ENCODE measurements around the gene RAPGEF2. TPM values are rescaled to one million over a fixed set of nuclear protein-coding genes. Genes with fewer than 3 reads are reported as not detected.

The RAPGEF2 gene
- total and polyA plus RNA-seq, 9 donors = 16.9 to 33.6 (median 22.7) TPM

- DNase-seq = no peak
- Histone ChIP-seq H3K27me3 (ENCODE audit: control insufficient read depth, insufficient read depth, low read length) (no peaks in the 10 kb centered on the region), H3K36me3 (ENCODE audit: control insufficient read depth, insufficient read depth, low read length) (no peaks in the 10 kb centered on the region), H3K9me3 (replicated peaks; ENCODE audit: control insufficient read depth, low read depth, low read length) (no peaks in the 10 kb centered on the region), H3K27ac (ENCODE audit: low read length) (no peak overlapping the region), H3K4me1 (ENCODE audit: control insufficient read depth, insufficient read depth, low read length) (peaks cover 2% of the 10 kb centered on the region), H3K4me3 (ENCODE audit: low read length) (no peak overlapping the region)
- WGBS (ENCODE audit: insufficient coverage) = 100% methylated on average over 1 of the region's 13 CpGs
Observed at GRCh38 chr4:159280442-159281172, 177.7 kb downstream of the RAPGEF2 start.

GRCh38 chr4:159281771-159282170 is 178.9 kb downstream of the RAPGEF2 start:
- H3K4me1 ChIP-seq (ENCODE audit: control insufficient read depth, insufficient read depth, low read length) = peaks cover 2% of the 10 kb centered on the region
- no CpG with 5 or more reads among the region's 2 CpGs for WGBS (ENCODE audit: insufficient coverage)

GRCh38 chr4:159282329-159282728 is 179.4 kb downstream of the RAPGEF2 start:
- Histone ChIP-seq H3K9me3 (replicated peaks; ENCODE audit: control insufficient read depth, low read depth, low read length) (no peaks in the 10 kb centered on the region), H3K27ac (ENCODE audit: low read length) (no peak overlapping the region), H3K4me1 (ENCODE audit: control insufficient read depth, insufficient read depth, low read length) (peaks cover 2% of the 10 kb centered on the region), H3K36me3 (ENCODE audit: control insufficient read depth, insufficient read depth, low read length) (no peaks in the 10 kb centered on the region), H3K27me3 (ENCODE audit: control insufficient read depth, insufficient read depth, low read length) (no peaks in the 10 kb centered on the region), H3K4me3 (ENCODE audit: low read length) (no peak overlapping the region)
- no peak for DNase-seq
- 60% methylated on average over 1 of the region's 5 CpGs for WGBS (ENCODE audit: insufficient coverage)

More at GRCh38 chr4:159281771-159282170, 178.9 kb downstream of the RAPGEF2 start:
- Histone ChIP-seq H3K27ac (ENCODE audit: low read length) (no peak overlapping the region), H3K36me3 (ENCODE audit: control insufficient read depth, insufficient read depth, low read length) (no peaks in the 10 kb centered on the region), H3K4me3 (ENCODE audit: low read length) (no peak overlapping the region), H3K9me3 (replicated peaks; ENCODE audit: control insufficient read depth, low read depth, low read length) (no peaks in the 10 kb centered on the region), H3K27me3 (ENCODE audit: control insufficient read depth, insufficient read depth, low read length) (no peaks in the 10 kb centered on the region)
- DNase-seq = no peak

GRCh38 chr4:159282944-159283343 is 180.1 kb downstream of the RAPGEF2 start:
- H3K9me3 ChIP-seq (replicated peaks; ENCODE audit: control insufficient read depth, low read depth, low read length) = no peaks in the 10 kb centered on the region
- WGBS (ENCODE audit: insufficient coverage) = no CpG with 5 or more reads among the region's 2 CpGs
- H3K4me3 ChIP-seq (ENCODE audit: low read length) = no peak overlapping the region
- no peaks in the 10 kb centered on the region for H3K36me3 ChIP-seq (ENCODE audit: control insufficient read depth, insufficient read depth, low read length)
- H3K4me1 ChIP-seq (ENCODE audit: control insufficient read depth, insufficient read depth, low read length) = peaks cover 2% of the 10 kb centered on the region
- H3K27ac ChIP-seq (ENCODE audit: low read length) = no peak overlapping the region
- no peak for DNase-seq
- H3K27me3 ChIP-seq (ENCODE audit: control insufficient read depth, insufficient read depth, low read length) = no peaks in the 10 kb centered on the region

GRCh38 chr4:159283696-159284095 is 180.8 kb downstream of the RAPGEF2 start:
- peak; percentile 48 for DNase-seq
- H3K4me3 ChIP-seq (ENCODE audit: low read length) = no peak overlapping the region
- no CpG with 5 or more reads among the region's 1 CpG for WGBS (ENCODE audit: insufficient coverage)

GRCh38 chr4:159284113-159284512 is 181.2 kb downstream of the RAPGEF2 start:
- Histone ChIP-seq H3K4me1 (ENCODE audit: control insufficient read depth, insufficient read depth, low read length) (peaks cover 2% of the 10 kb centered on the region), H3K36me3 (ENCODE audit: control insufficient read depth, insufficient read depth, low read length) (no peaks in the 10 kb centered on the region), H3K4me3 (ENCODE audit: low read length) (no peak overlapping the region), H3K27me3 (ENCODE audit: control insufficient read depth, insufficient read depth, low read length) (no peaks in the 10 kb centered on the region), H3K9me3 (replicated peaks; ENCODE audit: control insufficient read depth, low read depth, low read length) (no peaks in the 10 kb centered on the region), H3K27ac (ENCODE audit: low read length) (no peak overlapping the region)
- peak; percentile 24 for DNase-seq
- no CpG with 5 or more reads among the region's 4 CpGs for WGBS (ENCODE audit: insufficient coverage)

More at GRCh38 chr4:159283696-159284095, 180.8 kb downstream of the RAPGEF2 start:
- H3K27me3 ChIP-seq (ENCODE audit: control insufficient read depth, insufficient read depth, low read length) = no peaks in the 10 kb centered on the region
- no peak overlapping the region for H3K27ac ChIP-seq (ENCODE audit: low read length)
- H3K36me3 ChIP-seq (ENCODE audit: control insufficient read depth, insufficient read depth, low read length) = no peaks in the 10 kb centered on the region
- H3K9me3 ChIP-seq (replicated peaks; ENCODE audit: control insufficient read depth, low read depth, low read length) = no peaks in the 10 kb centered on the region
- H3K4me1 ChIP-seq (ENCODE audit: control insufficient read depth, insufficient read depth, low read length) = peaks cover 2% of the 10 kb centered on the region

GRCh38 chr4:159284733-159285132 is 181.9 kb downstream of the RAPGEF2 start:
- WGBS (ENCODE audit: insufficient coverage) = 100% methylated on average over 2 of the region's 6 CpGs
- H3K27me3 ChIP-seq (ENCODE audit: control insufficient read depth, insufficient read depth, low read length) = no peaks in the 10 kb centered on the region

GRCh38 chr4:159287767-159288166 is 184.9 kb downstream of the RAPGEF2 start:
- no peak for DNase-seq
- no peaks in the 10 kb centered on the region for H3K27me3 ChIP-seq (ENCODE audit: control insufficient read depth, insufficient read depth, low read length)
- no peaks in the 10 kb centered on the region for H3K36me3 ChIP-seq (ENCODE audit: control insufficient read depth, insufficient read depth, low read length)
- H3K4me1 ChIP-seq (ENCODE audit: control insufficient read depth, insufficient read depth, low read length) = peaks cover 2% of the 10 kb centered on the region
- no peak overlapping the region for H3K27ac ChIP-seq (ENCODE audit: low read length)
- no CpG with 5 or more reads among the region's 1 CpG for WGBS (ENCODE audit: insufficient coverage)
- no peak overlapping the region for H3K4me3 ChIP-seq (ENCODE audit: low read length)
- H3K9me3 ChIP-seq (replicated peaks; ENCODE audit: control insufficient read depth, low read depth, low read length) = no peaks in the 10 kb centered on the region

More at GRCh38 chr4:159284733-159285132, 181.9 kb downstream of the RAPGEF2 start:
- no peak for DNase-seq
- H3K36me3 ChIP-seq (ENCODE audit: control insufficient read depth, insufficient read depth, low read length) = no peaks in the 10 kb centered on the region
- no peaks in the 10 kb centered on the region for H3K9me3 ChIP-seq (replicated peaks; ENCODE audit: control insufficient read depth, low read depth, low read length)
- no peak overlapping the region for H3K4me3 ChIP-seq (ENCODE audit: low read length)
- H3K4me1 ChIP-seq (ENCODE audit: control insufficient read depth, insufficient read depth, low read length) = peaks cover 2% of the 10 kb centered on the region
- H3K27ac ChIP-seq (ENCODE audit: low read length) = no peak overlapping the region

- H3K27ac ChIP-seq (ENCODE audit: low read length) = no peak overlapping the region
- WGBS (ENCODE audit: insufficient coverage) = 83% methylated on average over 1 of the region's 3 CpGs
- H3K4me3 ChIP-seq (ENCODE audit: low read length) = no peak overlapping the region
- no peaks in the 10 kb centered on the region for H3K36me3 ChIP-seq (ENCODE audit: control insufficient read depth, insufficient read depth, low read length)
- H3K4me1 ChIP-seq (ENCODE audit: control insufficient read depth, insufficient read depth, low read length) = no peaks in the 10 kb centered on the region
- H3K9me3 ChIP-seq (replicated peaks; ENCODE audit: control insufficient read depth, low read depth, low read length) = no peaks in the 10 kb centered on the region
- no peaks in the 10 kb centered on the region for H3K27me3 ChIP-seq (ENCODE audit: control insufficient read depth, insufficient read depth, low read length)
- DNase-seq = no peak
Observed at GRCh38 chr4:159289682-159290081, 186.8 kb downstream of the RAPGEF2 start.

- WGBS (ENCODE audit: insufficient coverage) = no CpG with 5 or more reads among the region's 2 CpGs
- no peak for DNase-seq
- H3K9me3 ChIP-seq (replicated peaks; ENCODE audit: control insufficient read depth, low read depth, low read length) = no peaks in the 10 kb centered on the region
- no peak overlapping the region for H3K4me3 ChIP-seq (ENCODE audit: low read length)
- H3K27ac ChIP-seq (ENCODE audit: low read length) = no peak overlapping the region
- H3K4me1 ChIP-seq (ENCODE audit: control insufficient read depth, insufficient read depth, low read length) = no peaks in the 10 kb centered on the region
- no peaks in the 10 kb centered on the region for H3K36me3 ChIP-seq (ENCODE audit: control insufficient read depth, insufficient read depth, low read length)
- H3K27me3 ChIP-seq (ENCODE audit: control insufficient read depth, insufficient read depth, low read length) = no peaks in the 10 kb centered on the region
Observed at GRCh38 chr4:159290321-159291030, 187.6 kb downstream of the RAPGEF2 start.
